ENCODE measurements around the gene MAN1A1.

- TF ChIP-seq CTCF (IDR thresholded peaks at IDR 0.05) = no peak
- TF ChIP-seq POLR2A (IDR thresholded peaks at IDR 0.05) = no peak
- TF ChIP-seq POLR2AphosphoS5 (IDR thresholded peaks at IDR 0.05) = no peak
Measured at GRCh38 chr6:119163006-119163405, 186.6 kb downstream of the MAN1A1 start.

Data from prostate gland (tissue), 2 donors.